NK-92 treated with Interleukin-12 subunit alpha and Interleukin-12 subunit beta, amount 100 ng/mL, for 24 hours (cell line): ENCODE results near the gene ADAP1.
"Not testable (repeated sequence)": the region's sequence is repeated elsewhere in the genome, so short reads cannot be mapped to it uniquely, and the experiment has no call there.

Experiments used
- DNase-seq: peaks from one replicate; lab custom pipeline; 2025; lab: John Stamatoyannopoulos, UW

Gene ADAP1

GRCh38 chr7:880450-880849 is 74.0 kb downstream of the ADAP1 start:
- DNase-seq = no peak

DNA sequence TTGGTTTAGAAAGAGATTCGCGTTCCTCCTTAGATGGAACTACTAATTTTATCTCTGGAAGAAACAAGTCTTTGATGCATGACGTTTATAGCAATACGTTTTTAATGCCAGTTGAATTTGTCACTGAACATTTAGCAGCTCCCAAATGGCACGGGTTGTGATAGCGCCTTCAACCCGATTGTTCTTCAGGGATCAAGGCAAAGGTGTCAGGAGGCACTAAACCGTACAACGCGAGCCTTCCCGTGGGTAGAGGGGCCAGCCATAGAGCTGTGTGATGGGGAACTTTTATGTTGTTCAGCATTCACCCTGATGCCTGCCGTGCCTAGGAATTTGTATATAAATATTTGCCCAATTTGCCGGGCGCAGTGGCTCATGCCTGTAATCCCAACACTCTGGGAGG is 74.8 kb downstream of the ADAP1 start:
- no peak for DNase-seq

DNA sequence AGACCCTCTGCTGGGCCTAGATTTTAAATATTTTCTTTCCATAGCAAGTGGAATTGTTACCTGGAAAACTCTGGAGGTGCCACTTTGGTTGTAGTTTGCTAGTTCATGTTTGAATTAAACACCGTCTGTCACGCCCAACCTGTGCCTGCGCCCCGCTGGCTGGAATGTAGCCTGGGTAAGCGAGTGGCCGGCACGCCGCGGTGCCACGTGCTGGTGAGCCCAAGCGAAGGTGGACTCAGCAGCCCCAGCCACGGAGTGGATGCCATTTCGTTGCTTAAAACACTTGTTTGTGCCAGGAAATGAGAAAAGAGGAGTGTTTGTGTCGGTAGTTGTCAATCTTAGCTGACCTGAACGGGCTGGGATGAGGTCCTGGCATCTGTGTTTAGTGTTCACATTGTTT is 75.4 kb downstream of the ADAP1 start:
- no peak for DNase-seq

DNA sequence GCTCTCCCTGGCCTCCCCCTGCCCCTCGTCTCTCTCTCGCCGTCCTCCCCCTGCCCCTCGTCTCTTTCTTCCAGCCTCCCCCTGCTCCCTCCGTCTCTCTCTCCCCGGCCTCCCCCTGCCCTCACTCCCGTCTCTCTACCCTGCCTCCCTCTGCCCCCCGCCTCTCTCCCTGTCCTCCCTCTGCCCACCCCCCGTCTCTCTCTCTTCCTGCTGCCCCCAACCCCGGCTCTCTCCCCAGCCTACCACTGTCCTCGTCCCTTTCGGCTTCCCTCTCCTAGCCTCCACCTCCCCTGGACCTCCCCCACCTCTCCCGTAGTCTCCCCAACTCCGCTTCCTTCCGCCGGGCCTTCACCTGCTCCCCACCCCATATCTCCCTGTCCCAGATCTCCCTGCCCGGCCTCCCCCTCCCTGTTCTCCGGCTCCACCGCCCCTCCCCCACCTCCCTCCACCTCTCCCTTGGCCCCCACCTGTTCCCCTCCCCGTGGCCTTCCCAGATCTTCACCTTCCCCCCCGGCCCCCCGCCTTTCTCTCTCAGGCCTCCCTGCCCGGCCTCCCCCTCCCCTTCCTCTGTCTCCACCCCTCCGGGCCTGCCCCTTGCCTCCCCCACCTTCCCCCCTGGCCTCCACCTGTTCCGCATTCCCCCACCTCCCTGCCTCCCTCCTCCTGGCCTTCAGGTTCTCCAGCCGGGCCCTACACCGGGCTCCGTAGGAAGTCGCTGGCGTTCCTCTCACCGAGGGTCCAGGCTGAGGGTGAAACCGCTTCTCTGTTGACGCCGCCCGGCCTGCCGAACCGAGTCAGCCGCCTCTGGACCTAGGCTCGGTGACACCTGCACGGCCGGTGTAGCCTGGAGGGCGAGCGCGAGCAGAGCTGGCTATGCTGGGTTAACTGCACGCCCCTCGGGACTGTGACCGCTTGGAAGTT is 76.9 kb downstream of the ADAP1 start:
- no peak for DNase-seq

DNA sequence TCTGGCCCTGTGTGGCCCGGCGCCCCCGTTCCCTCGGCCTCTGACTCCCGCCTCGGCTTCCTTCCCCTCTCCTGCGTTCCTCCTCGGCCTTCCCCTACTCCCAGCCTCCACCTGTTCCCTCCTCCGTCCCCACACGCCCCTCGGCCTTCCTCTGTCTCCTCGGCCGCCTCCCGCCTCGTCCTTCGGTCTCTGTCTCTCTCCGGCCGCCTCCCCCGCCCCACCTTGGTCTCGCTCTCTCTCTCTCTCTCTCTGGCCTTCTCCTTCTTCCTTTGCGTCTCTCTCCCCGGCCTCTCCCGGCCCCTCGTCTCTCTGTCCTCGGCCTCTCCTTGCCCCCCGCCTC is 77.5 kb downstream of the ADAP1 start:
- DNase-seq = peak; percentile 47

GRCh38 chr7:876077-876971 is 78.2 kb downstream of the ADAP1 start, which contains the start of gene GET4:
GET4 (plus strand) TSS chr7:876554; CDS start chr7:876646, 92 bp downstream.
- DNase-seq = peak; percentile 95

DNA sequence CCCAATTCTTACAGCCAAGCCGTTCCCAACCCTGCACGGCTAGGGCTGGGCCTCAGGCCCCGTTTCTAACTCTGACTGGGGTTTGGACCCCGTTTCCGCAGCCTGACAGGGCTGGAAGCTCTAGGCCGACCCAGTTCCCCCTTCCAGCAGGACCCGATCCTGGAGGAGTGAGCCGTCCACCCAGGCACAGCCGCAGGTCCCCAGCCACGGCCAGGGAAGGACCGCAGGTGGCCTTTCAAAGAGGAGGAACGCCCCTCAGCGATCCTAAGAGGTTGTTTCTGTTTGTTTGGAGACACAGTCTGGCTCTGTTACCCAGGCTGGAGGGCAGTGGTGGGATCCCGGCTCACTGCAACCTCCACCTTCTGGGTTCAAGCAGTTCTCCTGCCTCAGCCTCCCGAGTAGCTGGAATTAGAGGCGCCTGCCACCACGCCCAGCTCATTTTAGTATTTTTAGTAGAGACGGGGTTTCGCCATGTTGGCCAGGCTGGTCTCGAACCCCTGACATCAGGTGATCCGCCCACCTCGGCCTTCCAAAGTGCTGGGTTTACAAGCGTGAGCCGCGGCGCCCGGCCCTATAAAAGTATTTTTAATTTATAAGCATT is 78.9 kb downstream of the ADAP1 start:
- no peak for DNase-seq

GRCh38 chr7:875051-875450 is 79.4 kb downstream of the ADAP1 start:
- DNase-seq = no peak

- DNase-seq = no peak
Observed at GRCh38 chr7:874031-874749, 80.3 kb downstream of the ADAP1 start.

- DNase-seq = peak; percentile 47
Observed at GRCh38 chr7:873367-874002, 81.0 kb downstream of the ADAP1 start.

- DNase-seq = not testable (repeated sequence)
Observed at GRCh38 chr7:872685-873084, 81.8 kb downstream of the ADAP1 start.

GRCh38 chr7:871900-872537 is 82.5 kb downstream of the ADAP1 start:
- DNase-seq = no peak

- no peak for DNase-seq
Observed at GRCh38 chr7:869348-869747, 85.1 kb downstream of the ADAP1 start.

GRCh38 chr7:868189-868486 is 86.3 kb downstream of the ADAP1 start:
- no peak for DNase-seq

DNA sequence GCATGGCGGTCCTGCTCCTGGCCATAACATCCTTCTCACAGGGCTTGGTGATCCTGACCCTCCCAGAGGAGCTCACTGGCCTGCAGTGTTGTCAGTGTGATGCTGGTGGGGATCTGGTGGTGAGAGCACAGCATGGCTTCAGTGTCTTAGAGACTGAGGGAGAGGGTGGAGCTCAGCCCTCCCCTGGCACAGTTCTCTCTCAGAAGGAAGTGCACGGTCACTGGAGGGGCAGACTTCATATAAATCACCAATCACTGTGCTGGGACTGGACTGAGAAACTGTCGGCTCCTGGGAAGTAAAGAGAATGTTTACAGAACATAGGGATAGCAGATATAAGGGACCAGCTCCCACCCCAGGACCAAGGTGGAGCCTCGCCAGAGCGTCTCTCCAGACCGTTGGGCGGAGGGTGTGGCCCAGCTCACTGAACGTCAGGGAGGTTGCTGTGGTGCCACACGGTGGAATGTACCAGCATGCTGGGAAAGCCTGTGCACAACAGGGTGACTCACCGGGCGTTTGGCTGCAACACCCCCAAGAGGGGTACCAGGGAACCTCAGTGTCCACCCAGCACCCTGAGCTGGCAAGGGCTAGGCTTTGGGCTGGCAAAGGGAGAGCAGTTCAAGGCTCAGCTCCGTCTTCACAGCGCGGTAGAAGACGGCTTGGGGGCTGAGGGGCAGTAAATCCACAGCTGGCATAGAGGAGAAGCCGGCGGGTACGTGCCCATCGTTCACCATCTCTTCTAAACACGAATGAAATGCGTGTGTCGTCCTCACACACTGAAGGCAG is 86.9 kb downstream of the ADAP1 start:
- no peak for DNase-seq

DNA sequence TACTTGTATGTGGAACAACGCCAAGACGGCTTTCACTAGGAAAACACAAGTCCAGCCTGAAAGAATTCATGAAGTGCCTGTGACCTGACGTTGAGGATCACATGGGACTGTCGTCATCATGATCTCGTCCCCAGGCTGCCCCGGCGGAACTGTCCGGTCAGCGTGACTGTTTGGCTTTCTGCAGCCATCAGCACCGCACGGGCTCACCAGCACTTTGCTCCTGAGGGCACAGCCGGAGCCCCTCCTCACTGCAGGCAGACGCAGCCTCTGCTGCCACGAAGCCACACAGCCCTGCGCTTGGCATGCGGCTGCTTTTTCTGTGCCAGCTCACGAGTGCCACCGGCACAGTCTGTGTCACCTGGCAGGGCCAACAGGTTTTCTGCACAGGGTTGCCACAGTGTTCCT is 87.5 kb downstream of the ADAP1 start:
- DNase-seq = no peak

DNA sequence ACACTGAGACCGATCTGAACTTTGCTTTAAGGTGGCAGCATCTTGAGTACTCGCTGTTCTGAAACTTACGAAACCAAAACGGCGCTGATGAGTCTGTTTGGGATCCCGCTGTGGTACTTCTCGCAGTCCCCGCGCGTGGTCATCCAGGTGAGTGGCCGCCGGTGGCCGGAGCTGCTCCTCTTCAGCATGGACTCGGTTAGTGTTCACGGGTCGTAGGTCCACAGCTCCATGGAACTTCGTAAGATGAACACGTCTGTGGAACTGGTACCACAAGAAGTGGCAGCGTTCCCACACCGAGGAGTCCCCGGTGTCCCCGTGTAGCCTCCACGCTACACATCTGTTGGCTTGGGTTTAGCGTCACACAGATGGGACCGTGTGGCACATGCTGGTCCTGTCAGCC is 88.6 kb downstream of the ADAP1 start:
- no peak for DNase-seq

- DNase-seq = no peak
Observed at GRCh38 chr7:863106-863505, 91.4 kb downstream of the ADAP1 start.

GRCh38 chr7:862157-862556 is 92.3 kb downstream of the ADAP1 start:
- DNase-seq = no peak

DNA sequence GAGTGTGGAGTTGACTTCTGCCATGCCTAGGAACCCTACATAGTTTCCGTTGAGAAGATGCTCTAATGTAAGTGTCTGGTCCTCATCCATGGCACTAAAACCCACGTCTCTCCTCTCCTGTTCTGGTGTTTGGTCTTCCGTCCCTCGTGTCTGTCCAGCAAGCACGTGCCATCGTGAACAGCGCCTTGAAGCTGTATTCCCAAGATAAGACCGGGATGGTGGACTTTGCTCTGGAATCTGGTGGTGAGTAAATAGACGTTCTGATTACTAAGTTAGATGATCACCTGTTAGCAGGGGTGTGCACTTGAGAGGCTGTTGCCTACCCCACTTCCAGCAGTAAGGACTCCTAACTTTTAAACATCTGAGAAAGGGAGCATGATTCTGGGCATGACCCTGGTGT is 93.3 kb downstream of the ADAP1 start:
- no peak for DNase-seq
